Keratinocyte (primary cell): ENCODE results near the gene OR52A1.

Experiments used
- CTCF ChIP-seq, 3 experiments: IDR thresholded peaks in 1 of 3; conservative IDR thresholded peaks in 1 of 3; optimal IDR thresholded peaks in 1 of 3; 2 replicates in 2 of 3; 3 replicates in 1 of 3; pipeline versions ENCODE3 to v1.5.1; 2011; ENCODE audit warnings: low read length in 3 of 3, mild to moderate bottlenecking in 3 of 3, moderate library complexity in 2 of 3, control low read depth in 1 of 3, inconsistent platforms in 1 of 3; ENCODE audit not compliant: insufficient read depth in 2 of 3; ENCODE audit errors: extremely low read depth in 1 of 3
- EZH2 ChIP-seq: IDR thresholded peaks from one replicate; pipeline ENCODE4 v1.6.1; 2012; ENCODE audit warnings: inconsistent platforms, mild to moderate bottlenecking, low read length, moderate library complexity

- TF ChIP-seq CTCF (optimal IDR thresholded peaks at IDR 0.05 in 1 of 3, IDR thresholded peaks at IDR 0.05 in 1 of 3, conservative IDR thresholded peaks at IDR 0.05 in 1 of 3; ENCODE audit: extremely low read depth in 1 of 3, insufficient read depth in 2 of 3, low read length in 3 of 3) (no peak), EZH2 (no peak)
These were observed 41.5 kb upstream of the OR52A1 start for GRCh38 chr11:5196067-5196466.
